Neuron (in vitro differentiated cells): ENCODE data around the gene INCA1.
"Not testable (repeated sequence)": the region's sequence is repeated elsewhere in the genome, so short reads cannot be mapped to it uniquely, and the experiment has no call there.

Experiments used
- H2AFZ ChIP-seq: one replicate; pipeline ENCODE4 v1.6.1; 2013; ENCODE audit warnings: low read depth, mild to moderate bottlenecking, inconsistent platforms, low read length, moderate library complexity
- H3K27me3 ChIP-seq: one replicate; pipeline ENCODE4 v1.6.1; 2013; ENCODE audit warnings: low read length; ENCODE audit not compliant: insufficient read depth
- H3K36me3 ChIP-seq: one replicate; pipeline ENCODE4 v1.6.1; 2013; ENCODE audit warnings: low read length; ENCODE audit not compliant: insufficient read depth
- H3K4me1 ChIP-seq: one replicate; pipeline ENCODE4 v1.6.1; 2013; ENCODE audit warnings: low read length; ENCODE audit not compliant: insufficient read depth
- H3K4me3 ChIP-seq: 2 replicates; pipeline ENCODE4 v1.5.1; 2013; ENCODE audit warnings: mild to moderate bottlenecking, low read length, moderate library complexity
- H3K9me3 ChIP-seq: one replicate; pipeline ENCODE4 v1.6.1; 2013; ENCODE audit warnings: low read length

The INCA1 gene, protein sequence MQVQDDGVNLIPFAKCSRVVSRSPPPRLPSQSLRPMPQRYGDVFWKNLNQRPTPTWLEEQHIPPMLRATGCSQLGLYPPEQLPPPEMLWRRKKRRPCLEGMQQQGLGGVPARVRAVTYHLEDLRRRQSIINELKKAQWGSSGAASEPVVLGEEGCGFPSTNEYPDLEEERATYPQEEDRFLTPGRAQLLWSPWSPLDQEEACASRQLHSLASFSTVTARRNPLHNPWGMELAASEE

DNA sequence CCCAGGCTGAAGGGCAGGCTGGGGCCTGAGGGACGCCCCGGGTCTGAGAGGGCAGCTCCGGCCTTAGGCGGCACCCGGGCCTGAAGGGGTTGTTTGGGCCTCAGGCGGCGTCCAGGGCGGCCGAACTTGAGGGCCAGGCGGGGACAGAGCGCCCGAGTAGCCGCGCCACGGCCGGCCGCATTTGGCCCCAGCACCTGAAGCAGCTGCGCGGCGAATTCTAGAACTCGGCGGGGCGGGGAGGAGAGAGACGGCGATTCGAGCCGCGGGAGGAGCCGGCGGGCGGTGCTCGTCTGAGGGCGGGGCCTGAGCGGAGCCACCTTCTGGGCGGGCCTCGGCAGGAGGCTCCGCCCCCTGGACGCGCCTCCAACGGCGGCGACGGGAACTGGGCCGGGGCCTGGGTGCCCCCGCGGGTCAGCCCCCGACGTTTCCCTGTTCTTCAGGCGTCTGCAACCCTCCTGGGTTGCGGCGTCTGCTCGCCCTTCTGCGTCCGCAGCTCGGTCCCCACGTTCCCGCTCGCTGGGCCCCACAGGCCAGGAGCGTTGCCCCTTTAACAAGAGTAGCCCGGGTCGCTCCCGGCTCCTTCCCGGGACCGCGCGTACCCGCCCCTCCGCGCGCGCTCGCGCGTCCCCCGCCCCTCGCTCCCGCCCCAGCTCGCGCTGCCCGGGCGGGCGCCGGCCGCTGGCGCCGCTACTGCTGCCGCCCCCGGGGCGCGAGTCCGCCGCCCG lies at the start of gene INCA1, which contains the start of gene KIF1C:
TSS of gene INCA1 (minus strand) at position 221 of the 725 bp plus-strand sequence. CDS start 3,085 bp downstream, outside the sequence.
TSS of gene KIF1C (plus strand) at position 649 of the 725 bp plus-strand sequence. CDS start 2,297 bp downstream, outside the sequence.
- peaks cover 19% of the 10 kb centered on the region for H3K4me1 ChIP-seq
- H2AFZ ChIP-seq, result peak within 1 kb of the TSS; percentile 78
- H3K4me3 ChIP-seq, result peak within 1 kb of the TSS; percentile 58
- H3K9me3 ChIP-seq, result no peaks in the 10 kb centered on the region
- H3K27me3 ChIP-seq, result no peaks in the 10 kb centered on the region
- H3K36me3 ChIP-seq, result peaks cover 20% of the 10 kb centered on the region

- peaks cover 4% of the 10 kb centered on the region for H3K9me3 ChIP-seq
- no peaks in the 10 kb centered on the region for H3K27me3 ChIP-seq
- H3K4me3 ChIP-seq, result no peak overlapping the region
- H2AFZ ChIP-seq, result no peak overlapping the region
- H3K4me1 ChIP-seq, result peaks cover 4% of the 10 kb centered on the region
- no peaks in the 10 kb centered on the region for H3K36me3 ChIP-seq
Observed at GRCh38 chr17:5045496-5045895, 48.2 kb upstream of the INCA1 start.

- Histone ChIP-seq H3K4me1 (no peaks in the 10 kb centered on the region), H2AFZ (no peak overlapping the region), H3K4me3 (no peak overlapping the region), H3K36me3 (no peaks in the 10 kb centered on the region), H3K27me3 (no peaks in the 10 kb centered on the region), H3K9me3 (peaks cover 4% of the 10 kb centered on the region)
Observed at GRCh38 chr17:5044630-5045029, 47.3 kb upstream of the INCA1 start.

DNA sequence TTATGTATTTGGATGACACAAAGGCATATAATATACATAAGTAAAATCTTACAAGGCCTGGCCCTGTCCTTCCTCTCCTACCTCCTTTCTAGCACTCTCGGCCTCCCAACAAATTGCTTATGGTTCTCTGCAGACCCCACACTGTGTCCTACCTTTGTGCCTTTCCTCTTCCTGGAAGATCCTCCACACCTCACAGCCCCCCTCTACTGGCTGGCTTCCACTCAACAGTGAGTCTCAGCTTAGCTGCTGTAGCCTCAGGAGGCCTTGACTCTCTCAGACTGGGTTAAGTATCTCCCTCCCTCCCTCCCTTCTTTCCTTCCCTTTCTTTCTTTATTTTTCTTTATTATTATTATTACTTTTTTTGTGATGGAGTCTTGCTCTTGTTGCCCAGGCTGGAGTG lies 46.2 kb upstream of the INCA1 start:
- H2AFZ ChIP-seq, result no peak overlapping the region
- H3K9me3 ChIP-seq, result peaks cover 4% of the 10 kb centered on the region
- H3K27me3 ChIP-seq, result no peaks in the 10 kb centered on the region
- no peaks in the 10 kb centered on the region for H3K36me3 ChIP-seq
- no peaks in the 10 kb centered on the region for H3K4me1 ChIP-seq
- H3K4me3 ChIP-seq, result no peak overlapping the region

DNA sequence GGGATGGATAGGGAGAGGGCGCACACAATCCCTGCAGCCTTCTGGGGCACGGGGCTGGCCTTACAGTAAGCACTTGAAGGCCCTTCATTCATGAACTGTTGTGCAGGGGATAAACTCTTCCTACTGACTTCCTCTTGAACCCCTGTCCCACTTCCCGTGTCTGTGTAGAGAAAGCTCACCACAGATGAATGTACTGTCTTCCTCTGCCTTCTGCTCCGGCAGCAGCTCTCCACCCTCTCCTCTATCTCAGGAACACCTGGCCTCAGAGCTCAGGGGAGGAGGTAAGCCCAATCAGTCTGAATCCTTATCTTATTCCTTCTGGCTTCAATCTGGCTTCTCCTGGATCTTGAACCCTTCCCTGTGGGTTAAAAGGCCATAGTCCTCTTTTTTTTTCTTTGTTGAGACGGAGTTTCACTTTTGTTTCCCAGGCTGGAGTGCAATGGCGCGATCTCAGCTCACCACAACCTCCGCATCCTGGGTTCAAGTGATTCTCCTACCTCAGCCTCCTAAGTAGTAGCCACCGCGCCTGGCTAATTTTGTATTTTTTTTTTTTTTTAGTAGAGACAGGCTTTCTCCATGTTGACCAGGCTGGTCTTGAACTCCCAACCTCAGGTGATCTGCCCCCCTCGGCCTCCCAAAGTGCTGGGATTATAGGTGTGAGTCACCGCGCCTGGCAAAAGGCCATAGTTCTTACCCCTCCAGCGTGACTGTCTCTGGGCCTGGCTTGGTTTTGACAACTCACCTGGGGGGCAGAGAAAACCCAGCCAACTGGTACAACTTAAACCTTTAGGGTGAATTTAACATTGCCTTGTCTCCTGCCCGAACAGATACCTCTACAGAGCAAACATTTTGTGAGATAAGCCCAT lies 45.1 kb upstream of the INCA1 start:
- Histone ChIP-seq H3K4me1 (no peaks in the 10 kb centered on the region), H2AFZ (no peak overlapping the region), H3K36me3 (no peaks in the 10 kb centered on the region), H3K27me3 (no peaks in the 10 kb centered on the region), H3K9me3 (peaks cover 4% of the 10 kb centered on the region), H3K4me3 (no peak overlapping the region)

DNA sequence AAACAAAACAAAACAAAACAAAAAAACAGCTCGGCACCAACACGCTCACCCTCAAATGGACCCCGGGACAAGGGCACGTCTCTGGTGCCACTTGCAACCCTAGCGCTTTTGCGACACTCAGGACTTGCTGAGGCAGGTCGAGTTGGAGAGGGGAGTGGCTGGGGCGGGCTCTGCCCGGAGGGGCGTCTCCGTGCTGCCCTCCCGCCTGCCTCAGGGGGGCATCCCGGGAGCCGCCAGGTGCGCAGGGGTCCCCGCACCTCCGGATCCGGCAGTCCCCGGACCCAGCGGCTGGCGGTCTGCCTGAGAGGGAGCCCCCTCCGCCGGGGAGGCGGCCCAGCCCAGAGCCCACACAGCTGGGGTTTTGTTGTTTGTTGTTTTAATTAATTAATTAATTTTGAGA lies 38.0 kb upstream of the INCA1 start, which contains the start of gene SLC52A1:
TSS of gene SLC52A1 (minus strand) at position 112 of the 400 bp plus-strand sequence. CDS start 820 bp downstream, outside the sequence.
- H3K36me3 ChIP-seq, result no peaks in the 10 kb centered on the region
- H3K27me3 ChIP-seq, result peaks cover 7% of the 10 kb centered on the region
- H3K9me3 ChIP-seq, result no peaks in the 10 kb centered on the region
- no peaks in the 10 kb centered on the region for H3K4me1 ChIP-seq
- H3K4me3 ChIP-seq, result no peak within 1 kb of the TSS
- H2AFZ ChIP-seq, result no peak within 1 kb of the TSS

DNA sequence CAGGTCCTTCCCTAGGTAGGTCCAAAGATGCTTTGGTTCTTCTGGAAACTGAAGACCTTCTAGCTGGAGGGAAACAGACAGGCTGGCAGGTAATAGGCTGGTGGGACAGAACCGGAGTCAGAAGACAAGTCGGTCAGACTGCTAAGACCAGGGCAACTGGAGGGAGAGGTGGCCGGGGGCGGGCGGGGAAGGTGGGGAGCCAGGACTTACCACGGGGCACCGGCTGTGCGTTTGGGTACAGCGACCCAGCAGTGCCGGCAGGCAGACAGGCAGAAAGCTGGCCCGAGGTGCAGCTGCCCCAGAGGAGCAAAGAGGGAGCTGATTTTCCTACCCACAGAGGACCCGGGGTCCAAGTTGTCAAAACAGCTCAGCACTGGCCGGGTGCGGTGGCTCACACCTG lies 37.3 kb upstream of the INCA1 start:
- Histone ChIP-seq H3K4me1 (no peaks in the 10 kb centered on the region), H3K9me3 (no peaks in the 10 kb centered on the region), H3K36me3 (no peaks in the 10 kb centered on the region), H3K27me3 (peaks cover 7% of the 10 kb centered on the region), H3K4me3 (no peak overlapping the region), H2AFZ (no peak overlapping the region)

DNA sequence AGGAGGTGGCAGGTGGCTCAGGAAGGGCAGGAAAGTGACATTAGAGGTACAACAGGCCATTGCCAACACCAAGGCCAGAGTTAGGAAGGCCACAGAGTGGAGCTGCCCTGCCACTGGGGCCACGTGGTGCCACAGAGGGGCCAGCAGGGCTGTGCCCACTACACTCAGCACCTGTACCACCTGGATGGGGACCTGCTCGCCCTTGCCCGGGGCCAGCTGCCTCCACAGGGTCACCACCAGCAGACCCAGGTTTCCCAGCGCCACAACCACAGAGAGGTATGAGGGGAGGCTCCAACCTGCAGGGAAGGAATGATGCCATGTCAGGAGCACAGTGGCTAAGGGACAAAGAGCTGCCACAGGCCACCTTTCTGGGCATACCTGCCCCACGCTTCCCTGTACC lies 36.7 kb upstream of the INCA1 start:
- Histone ChIP-seq H3K9me3 (no peaks in the 10 kb centered on the region), H3K4me3 (no peak overlapping the region), H3K4me1 (no peaks in the 10 kb centered on the region), H3K27me3 (peaks cover 7% of the 10 kb centered on the region), H3K36me3 (no peaks in the 10 kb centered on the region), H2AFZ (no peak overlapping the region)

DNA sequence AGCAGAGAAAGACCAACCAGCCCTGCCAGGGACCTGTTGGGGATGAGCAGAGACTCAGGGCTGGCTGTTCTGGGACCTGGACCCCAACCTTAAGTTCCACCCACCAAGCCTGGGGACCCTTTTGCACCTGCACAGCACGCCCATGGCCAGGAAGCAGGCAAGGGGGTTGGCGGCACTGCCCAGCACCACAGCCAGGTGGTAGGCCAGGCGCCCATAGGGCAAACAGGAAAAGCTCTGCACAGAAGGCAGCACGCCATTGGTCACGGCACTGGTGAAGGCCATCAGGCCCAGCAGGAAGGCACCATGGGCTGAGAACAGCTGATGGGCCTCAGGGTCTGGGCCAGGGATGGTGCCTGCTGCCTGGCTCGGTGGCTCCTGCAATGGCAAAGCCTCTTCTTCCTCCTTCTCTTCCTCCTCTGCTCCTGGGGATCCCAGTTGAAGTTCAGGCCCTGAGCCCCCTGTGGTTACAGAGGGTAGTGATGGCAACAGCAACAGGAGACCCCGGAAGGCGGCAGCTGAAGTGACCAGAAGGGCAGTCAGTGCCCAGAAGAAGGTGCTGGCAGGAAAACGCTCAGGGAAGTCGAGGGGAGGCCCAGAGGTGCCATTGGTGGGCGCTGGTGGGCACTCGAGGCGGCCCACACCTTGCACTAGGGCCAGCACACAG lies 36.2 kb upstream of the INCA1 start:
- H3K36me3 ChIP-seq, result no peaks in the 10 kb centered on the region
- no peaks in the 10 kb centered on the region for H3K9me3 ChIP-seq
- no peak overlapping the region for H3K4me3 ChIP-seq
- no peak overlapping the region for H2AFZ ChIP-seq
- peaks cover 7% of the 10 kb centered on the region for H3K27me3 ChIP-seq
- H3K4me1 ChIP-seq, result no peaks in the 10 kb centered on the region

GRCh38 chr17:5032865-5033264 lies 35.5 kb upstream of the INCA1 start:
- Histone ChIP-seq H3K9me3 (no peaks in the 10 kb centered on the region), H3K27me3 (peaks cover 7% of the 10 kb centered on the region), H2AFZ (no peak overlapping the region), H3K36me3 (no peaks in the 10 kb centered on the region), H3K4me1 (no peaks in the 10 kb centered on the region), H3K4me3 (no peak overlapping the region)

DNA sequence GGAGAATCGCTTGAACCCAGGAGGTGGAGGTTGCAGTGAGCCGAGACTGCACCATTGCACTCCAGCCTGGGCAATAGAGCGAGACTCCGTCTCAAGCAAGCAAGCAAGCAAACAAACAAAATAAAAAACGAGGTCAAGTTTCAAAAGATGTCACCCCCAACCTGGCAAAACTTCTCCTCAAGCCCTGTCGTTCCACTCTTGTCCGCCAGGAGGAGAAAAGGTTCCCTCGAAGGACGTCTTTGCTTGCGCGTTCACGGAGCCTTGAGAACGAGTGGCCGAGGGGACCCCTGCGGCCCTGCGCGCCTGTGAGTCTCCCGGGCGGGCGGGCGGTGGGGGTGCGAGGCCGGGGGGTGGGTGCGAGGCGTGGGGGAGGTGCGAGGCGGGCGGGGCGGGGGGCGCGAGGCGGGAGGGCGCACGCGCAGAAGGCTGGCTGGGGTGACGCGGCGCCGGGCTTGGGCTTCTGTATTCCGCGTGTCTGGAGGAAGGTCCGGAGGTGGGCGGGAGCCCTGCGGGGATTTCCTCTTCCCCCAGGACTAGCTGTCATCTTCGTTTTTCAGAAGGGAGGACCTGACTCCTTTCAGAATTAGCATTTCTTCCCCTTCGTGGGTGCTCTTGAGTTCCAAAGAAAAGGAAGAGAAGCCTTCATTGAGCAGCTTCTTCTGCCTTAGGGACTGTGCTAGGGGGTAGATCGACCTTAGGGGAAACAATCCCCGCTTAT lies 34.2 kb upstream of the INCA1 start:
- Histone ChIP-seq H3K9me3 (no peaks in the 10 kb centered on the region), H3K27me3 (peaks cover 7% of the 10 kb centered on the region), H3K36me3 (no peaks in the 10 kb centered on the region), H3K4me3 (peak overlapping the region; percentile 41), H3K4me1 (no peaks in the 10 kb centered on the region), H2AFZ (peak overlapping the region; percentile 55)

DNA sequence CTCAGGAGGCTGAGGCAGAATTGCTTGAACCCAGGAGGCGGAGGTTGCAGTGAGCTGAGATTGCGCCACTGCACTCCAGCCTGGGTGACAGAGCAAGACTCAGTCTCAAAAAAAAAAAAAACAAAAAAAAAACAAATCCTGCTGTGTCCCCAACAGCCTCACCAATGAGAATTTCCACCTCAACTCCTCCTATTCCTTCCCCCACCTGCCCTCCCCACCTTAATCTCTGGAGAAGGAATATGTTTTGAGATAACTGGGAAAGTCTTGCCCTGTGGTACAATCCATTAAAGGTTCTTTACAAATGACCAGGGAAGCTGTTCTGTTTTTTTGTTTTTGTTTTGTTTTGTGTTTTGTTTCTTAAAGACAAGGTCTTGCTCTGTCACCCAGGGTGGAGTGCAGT lies 32.8 kb upstream of the INCA1 start:
- not testable (repeated sequence) for H3K4me1 ChIP-seq, H3K27me3 ChIP-seq, H3K9me3 ChIP-seq, H3K36me3 ChIP-seq, H3K4me3 ChIP-seq, H2AFZ ChIP-seq
